Ramos (cell line): ENCODE results near the gene XPO1.

Experiments used
- in situ Hi-C: fragments of 300-500 bp; cut with MboI; formaldehyde crosslinking; loops from one replicate; pipeline ENCODE4 v1.14.3; 2022; ENCODE audit warnings: low sequenced_read_pairs; ENCODE audit not compliant: unreplicated experiment

The XPO1 gene

DNA sequence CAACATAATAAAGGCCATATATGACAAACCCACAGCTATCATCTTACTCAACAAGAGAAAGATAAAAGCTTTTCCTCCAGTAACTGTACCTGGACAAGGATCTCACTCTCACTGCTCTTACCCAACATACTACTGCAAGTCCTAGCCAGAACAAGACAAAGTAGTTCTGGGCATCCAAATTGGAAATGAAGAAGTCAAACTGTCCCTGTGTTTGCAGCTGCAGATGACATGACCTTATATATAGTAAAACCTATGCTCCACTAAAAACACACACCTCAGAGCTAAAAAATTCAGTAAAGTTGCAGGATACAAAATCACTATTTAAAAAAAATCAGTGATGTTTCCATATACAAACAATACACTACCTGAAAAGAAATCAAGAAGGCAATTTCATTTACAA is 99.5 kb downstream of the XPO1 start:
- in situ Hi-C loops, result loop anchor here (25.0 kb wide), 1 partner anchor 601 kb away; no protein-coding TSS in a partner anchor

DNA sequence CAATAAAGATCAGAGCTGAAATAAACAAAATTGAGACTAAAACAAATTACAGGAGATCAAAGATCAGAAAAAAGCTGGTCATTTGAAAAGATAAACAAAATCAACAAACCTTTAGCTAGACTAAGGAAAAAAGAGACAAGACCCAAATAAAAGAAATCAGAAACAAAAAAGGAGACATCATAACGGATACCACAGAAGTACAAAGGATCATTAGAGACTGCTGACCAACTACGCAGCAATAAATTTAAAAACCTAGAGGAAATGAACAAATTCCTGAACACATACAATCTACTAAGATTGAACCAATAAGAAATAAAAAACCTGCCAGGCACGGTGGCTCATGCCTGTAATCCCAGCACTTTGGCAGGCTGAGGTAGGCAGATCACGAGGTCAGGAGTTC is 101.0 kb downstream of the XPO1 start:
- in situ Hi-C loops, result loop anchor here (25.0 kb wide), 1 partner anchor 600 kb away; no protein-coding TSS in a partner anchor

- in situ Hi-C loops, result loop anchor here (25.0 kb wide), 1 partner anchor 599 kb away; no protein-coding TSS in a partner anchor
Observed at GRCh38 chr2:61436092-61436491, 102.1 kb downstream of the XPO1 start.

DNA sequence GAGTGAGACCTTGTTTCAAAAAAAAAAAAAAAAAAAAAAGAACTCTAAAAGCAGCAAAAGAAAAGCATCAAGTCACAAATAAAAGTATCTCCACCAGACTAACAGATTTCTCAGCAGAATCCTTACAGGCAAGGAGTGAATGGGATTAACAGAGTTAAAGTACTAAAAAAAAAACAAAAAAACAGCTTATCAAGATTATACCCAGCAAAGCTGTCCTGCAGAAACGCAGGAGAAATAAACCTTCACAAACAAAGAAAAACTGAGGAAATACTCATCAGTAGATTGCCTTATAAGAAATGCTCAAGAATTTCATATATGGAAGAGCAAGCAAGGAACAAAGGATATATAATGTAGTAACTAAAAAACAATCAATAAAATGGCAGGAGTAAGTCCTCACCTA is 102.9 kb downstream of the XPO1 start:
- in situ Hi-C loops, result loop anchor here (25.0 kb wide), 1 partner anchor 598 kb away; no protein-coding TSS in a partner anchor

- in situ Hi-C loops, result loop anchor here (5.0 to 25.0 kb wide), 2 partner anchors 33 to 597 kb away; no protein-coding TSS in a partner anchor
Observed at GRCh38 chr2:61434314-61434713, 103.8 kb downstream of the XPO1 start.

DNA sequence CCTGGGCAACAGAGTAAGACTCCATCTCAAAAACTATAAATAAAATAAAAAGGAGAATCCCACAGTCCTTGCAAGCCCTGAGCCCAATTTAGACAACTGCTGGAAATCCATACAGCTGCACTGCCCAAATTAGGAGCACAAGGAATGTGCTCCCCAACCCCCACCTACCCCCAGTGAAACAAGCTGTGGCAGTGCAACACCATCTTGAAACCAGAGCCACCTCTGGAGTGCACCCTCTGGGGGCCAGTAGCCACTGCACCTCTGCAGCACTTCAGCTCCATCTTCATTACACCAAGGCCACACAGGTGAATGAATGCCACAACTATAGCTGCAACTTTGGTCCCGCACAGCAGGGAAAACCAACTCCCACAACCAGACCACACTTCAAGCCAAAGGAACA is 104.5 kb downstream of the XPO1 start:
- in situ Hi-C loops, result loop anchor here (5.0 to 25.0 kb wide), 2 partner anchors 34 to 596 kb away; no protein-coding TSS in a partner anchor

DNA sequence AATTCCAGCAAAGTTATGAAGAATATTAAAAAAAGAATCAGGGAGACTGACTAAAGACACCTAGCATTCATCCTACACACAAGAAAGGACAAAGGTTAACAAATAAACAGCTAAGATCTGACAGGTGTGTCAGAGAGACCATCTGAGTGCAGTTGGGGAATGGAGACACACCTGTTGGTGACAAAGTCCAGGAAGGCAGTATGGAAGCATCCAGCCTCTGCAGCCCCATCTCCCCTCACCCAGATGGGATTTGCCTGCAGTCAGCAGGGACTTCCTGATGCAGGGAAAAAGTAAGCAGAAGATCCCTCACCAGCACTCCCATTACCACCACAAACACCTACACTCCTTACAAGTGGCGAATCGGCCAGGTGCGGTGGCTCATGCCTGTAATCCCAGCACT is 105.2 kb downstream of the XPO1 start:
- in situ Hi-C loops, result loop anchor here (5.0 to 25.0 kb wide), 2 partner anchors 34 to 596 kb away; no protein-coding TSS in a partner anchor

GRCh38 chr2:61431345-61431744 is 106.8 kb downstream of the XPO1 start:
- in situ Hi-C loops, result loop anchor here (5.0 to 25.0 kb wide), 2 partner anchors 36 to 594 kb away; no protein-coding TSS in a partner anchor
